Measurements from ENCODE around the gene ZNF512B. TPM values are rescaled to one million over a fixed set of nuclear protein-coding genes. Genes with fewer than 3 reads are reported as not detected.

ZNF512B gene
- total and polyA plus RNA-seq, 2 donors (not counting 3 experiments of a cell fraction or from before 2014, with no cell fraction given) = 8.7 to 30.0 TPM

GRCh38 chr20:63946986-63947637, 22.6 kb downstream of the ZNF512B start:
- Histone ChIP-seq H3K79me2 (ENCODE audit: control insufficient read depth, insufficient read depth, low read length) (peaks cover 37% of the 10 kb centered on the region), H3K9ac (replicated peaks; ENCODE audit: extremely low read depth, insufficient read depth, low read length) (no peak overlapping the region), H2AFZ (ENCODE audit: low read depth, low read length) (no peak overlapping the region), H3K4me2 (ENCODE audit: insufficient read depth, low read length) (no peak overlapping the region), H3K4me3 (replicated peaks in 1 of 3; ENCODE audit: insufficient read depth in 1 of 3, low read depth in 1 of 3, low read length in 3 of 3) (no peak overlapping the region), H3K4me1 (ENCODE audit: control insufficient read depth, extremely low read depth, insufficient read depth, low read length) (peaks cover 21% of the 10 kb centered on the region), H3K9me3 (replicated peaks; ENCODE audit: control insufficient read depth, insufficient read depth, low read length) (no peaks in the 10 kb centered on the region), H3K27ac (ENCODE audit: insufficient read depth, low read depth, low read length) (no peak overlapping the region), H3K36me3 (ENCODE audit: control insufficient read depth in 2 of 2, extremely low read depth in 1 of 2, insufficient read depth in 2 of 2, low read length in 2 of 2) (peaks cover 3 to 30% of the 10 kb centered on the region in 2 experiments), H3K9me1 (replicated peaks; ENCODE audit: control insufficient read depth, extremely low read depth, insufficient read depth, low read length) (no peaks in the 10 kb centered on the region), H3K27me3 (ENCODE audit: control insufficient read depth in 2 of 2, insufficient read depth in 2 of 2, low read length in 2 of 2) (no peaks in the 10 kb centered on the region), H4K20me1 (replicated peaks; ENCODE audit: control insufficient read depth, extremely low read depth, insufficient read depth, low read length) (no peaks in the 10 kb centered on the region)
- dilution Hi-C loops (cut with MboI; ENCODE audit: extremely low pct_ligation_motif_present, low sequenced_read_pairs) = no loop called here
- no TSS peak for BruUV-seq (replicated peaks)
- DNase-seq (ENCODE audit: low read depth, low spot score) = no peak
- intact Hi-C loops (cut with micrococcal nuclease) = no loop called here
- TF ChIP-seq EZH2 (IDR thresholded peaks at IDR 0.05; ENCODE audit: borderline replicate concordance, low read depth, low read length, severe bottlenecking) (no peak), MYC (IDR thresholded peaks at IDR 0.05; ENCODE audit: low read depth, low read length) (no peak), MAX (IDR thresholded peaks at IDR 0.05; ENCODE audit: insufficient read depth, insufficient read length) (no peak), POLR2A (IDR thresholded peaks at IDR 0.05; ENCODE audit: low read depth, low read length) (no peak), GATA2 (IDR thresholded peaks at IDR 0.05; ENCODE audit: insufficient read depth, insufficient read length, low read depth, low read length) (no peak), JUN (IDR thresholded peaks at IDR 0.05; ENCODE audit: borderline replicate concordance, insufficient read depth, insufficient read length, low read depth) (no peak), CTCF (IDR thresholded peaks at IDR 0.05; ENCODE audit: extremely low read depth in 1 of 2, insufficient read depth in 1 of 2, low read depth in 1 of 2, low read length in 2 of 2) (no peak), POLR2AphosphoS5 (IDR thresholded peaks at IDR 0.05; ENCODE audit: insufficient read depth, low read depth, low read length) (no peak), FOS (IDR thresholded peaks at IDR 0.05; ENCODE audit: borderline replicate concordance, insufficient read depth, low read length) (no peak)
- CTCF ChIA-PET = no interaction called here
- POLR2A ChIA-PET = no interaction called here
- FAIRE-seq = no peak

Measured in endothelial cell of umbilical vein (primary cell).